ENCODE results near the gene CLDN4. TPM values are rescaled to one million over a fixed set of nuclear protein-coding genes. Genes with fewer than 3 reads are reported as not detected.
"Not testable (repeated sequence)": the region's sequence is repeated elsewhere in the genome, so short reads cannot be mapped to it uniquely, and the experiment has no call there.

The CLDN4 gene
- total RNA-seq, 1 donor from 2014 or later: under 0.01 TPM

DNA sequence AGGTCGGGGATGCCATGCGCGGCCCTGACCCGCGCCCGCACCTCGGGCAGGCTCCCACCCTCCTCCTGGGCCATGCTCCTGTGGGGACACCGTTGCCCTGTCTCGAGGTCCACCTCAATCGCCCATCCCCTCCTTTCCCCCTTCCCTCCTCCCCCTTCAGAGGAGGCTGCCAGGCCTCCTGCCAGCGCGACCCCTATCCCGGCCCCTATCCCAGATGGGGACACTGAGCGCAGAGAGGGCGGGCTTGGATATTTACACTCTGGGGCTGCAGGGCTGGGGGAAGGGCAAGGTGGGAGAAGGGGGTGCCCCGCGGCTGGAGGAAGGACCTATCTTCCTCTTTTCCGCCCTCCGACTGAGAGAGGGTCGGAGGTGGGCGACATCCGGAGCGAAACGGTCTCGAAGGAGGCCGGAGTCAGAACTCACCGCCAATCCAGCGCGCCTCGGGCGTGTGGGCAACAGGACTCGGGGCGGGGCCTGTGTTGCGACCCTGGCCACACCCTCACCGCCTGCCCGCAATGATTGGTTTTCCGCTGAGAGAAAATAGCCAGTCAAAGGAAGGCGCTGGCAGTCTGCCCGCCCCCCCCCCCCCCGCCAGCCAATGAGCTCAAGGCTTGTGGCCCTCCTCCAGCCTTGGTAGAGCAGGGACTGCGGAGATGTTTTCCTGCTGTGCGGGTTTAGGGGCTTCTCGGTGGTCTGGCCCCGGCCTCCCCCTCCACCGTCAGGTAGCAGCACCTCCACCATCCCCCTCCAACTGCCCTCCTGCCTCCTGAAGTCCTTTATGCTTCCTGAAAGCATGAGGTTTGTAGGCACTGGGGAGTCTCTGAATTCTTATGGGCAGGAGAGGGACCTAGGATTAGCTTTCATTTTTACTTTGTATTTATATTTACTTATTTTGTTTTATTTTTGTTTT is 11.5 kb downstream of the CLDN4 start, which contains the start of gene METTL27:
METTL27 (minus strand) TSS at position 450 of the 910 bp plus-strand sequence; CDS start at position 74, 376 bp downstream.
- peak; percentile 73 to 92 for DNase-seq (ENCODE audit: low read depth in 2 of 2)

DNA sequence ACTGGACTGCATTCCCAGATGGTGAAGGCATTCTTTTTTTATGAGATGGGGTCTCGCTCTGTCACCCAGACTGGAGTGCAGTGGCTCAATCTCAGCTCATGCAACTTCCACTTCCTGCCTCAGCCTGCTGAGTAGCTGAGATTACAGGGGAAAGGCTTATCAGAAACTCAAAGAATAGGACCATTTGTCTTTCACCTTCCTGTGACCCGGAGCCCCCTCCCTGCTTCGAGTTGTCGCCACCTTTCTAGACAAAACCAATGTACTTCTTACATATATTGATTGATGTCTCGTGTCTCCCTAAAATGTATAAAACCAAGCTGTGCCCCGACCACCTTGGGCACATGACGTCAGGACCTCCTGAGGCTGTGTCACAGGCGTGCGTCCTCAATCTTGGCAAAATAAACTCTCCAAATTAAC is 13.3 kb downstream of the CLDN4 start:
- no peak for DNase-seq (ENCODE audit: low read depth in 2 of 2)

DNA sequence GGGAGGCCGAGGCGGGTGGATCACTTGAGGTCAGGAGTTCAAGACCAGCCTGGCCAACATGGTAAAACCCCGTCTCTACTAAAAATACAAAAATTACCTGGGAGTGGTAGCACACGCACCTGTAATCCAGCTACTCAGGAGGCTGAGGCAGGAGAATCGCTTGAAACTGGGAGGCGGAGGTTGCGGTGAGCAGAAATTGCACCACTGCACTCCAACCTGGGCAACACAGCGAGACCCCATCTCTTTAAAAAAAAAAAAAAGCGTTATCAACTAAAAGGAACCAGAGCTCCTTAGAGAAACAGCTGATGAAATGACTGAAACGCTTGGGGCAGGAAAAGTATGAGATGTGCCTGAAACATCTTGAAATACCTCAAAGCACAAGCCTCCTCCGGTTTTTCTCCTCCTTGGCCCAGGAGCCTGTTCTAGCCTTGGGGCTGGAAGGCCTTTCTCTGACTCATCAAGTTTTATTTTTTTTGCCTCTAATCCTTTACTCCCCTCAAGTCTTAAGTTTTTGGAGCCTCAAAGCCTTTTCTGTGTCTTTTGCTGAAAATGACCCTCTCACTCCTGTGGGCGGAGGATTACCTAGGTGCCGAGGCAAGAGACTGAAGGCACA is 14.2 kb downstream of the CLDN4 start:
- DNase-seq (ENCODE audit: low read depth in 2 of 2): no peak

DNA sequence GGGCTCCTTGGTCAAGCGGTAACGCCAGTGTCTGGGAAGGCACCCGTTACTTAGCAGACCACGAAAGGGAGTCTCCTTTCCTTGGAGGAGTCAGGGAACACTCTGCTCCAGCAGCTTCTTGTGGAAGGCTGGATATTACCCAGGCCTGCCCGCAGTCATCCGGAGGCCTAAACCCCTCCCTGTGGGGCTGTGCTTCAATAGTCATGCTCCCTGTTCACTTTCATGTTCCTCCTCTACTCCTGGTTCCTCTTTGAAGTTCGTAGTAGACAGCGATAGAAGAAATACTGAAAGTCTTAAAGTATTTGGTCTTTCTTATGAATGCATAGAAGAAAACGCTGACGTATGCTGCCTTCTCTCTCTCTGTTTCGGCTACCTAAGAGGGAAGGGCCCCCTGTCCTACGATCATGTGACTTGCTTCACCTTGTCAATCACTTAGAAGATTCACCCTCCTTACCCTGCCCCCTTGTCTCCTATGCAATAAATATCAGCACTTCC is 15.0 kb downstream of the CLDN4 start:
- not testable (repeated sequence) for DNase-seq (ENCODE audit: low read depth in 2 of 2)

DNA sequence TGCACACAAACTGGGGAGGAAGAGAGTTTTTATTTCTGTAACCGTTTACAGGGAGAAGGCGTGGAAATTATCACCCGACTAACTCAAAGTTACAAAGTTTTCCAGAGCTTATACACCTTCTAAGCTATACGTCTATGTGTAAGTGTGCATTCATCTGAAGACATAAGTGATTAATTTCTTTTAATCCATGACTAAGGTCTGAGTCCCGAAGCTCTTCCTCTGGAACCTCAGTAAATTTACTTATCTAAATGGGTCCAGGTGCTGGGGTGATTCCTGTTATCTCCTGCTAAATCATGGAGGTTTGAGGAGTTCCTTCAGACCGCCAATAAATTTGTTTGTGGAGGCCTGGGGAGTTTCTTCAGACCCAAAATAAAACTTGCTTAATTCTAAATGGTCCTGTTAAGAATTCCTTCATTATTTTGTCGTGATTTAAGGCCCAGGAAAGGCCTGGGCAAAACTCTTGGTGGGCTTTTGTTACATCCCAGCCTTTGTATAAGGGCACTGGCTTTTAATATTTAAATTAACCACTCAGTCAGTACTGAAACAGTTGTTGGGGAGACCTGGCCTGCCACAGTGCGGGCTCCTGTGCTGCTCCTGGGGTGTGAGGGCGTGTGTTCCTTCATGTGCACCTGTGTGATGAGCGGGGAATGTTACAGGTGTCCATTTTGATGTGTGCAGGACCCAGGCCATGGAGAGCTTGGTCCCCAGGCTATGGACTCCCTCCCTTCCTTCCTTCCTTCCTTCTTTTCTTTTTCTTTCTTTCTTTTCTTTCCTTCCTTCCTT is 17.3 kb downstream of the CLDN4 start:
- no peak for DNase-seq (ENCODE audit: low read depth in 2 of 2)

DNA sequence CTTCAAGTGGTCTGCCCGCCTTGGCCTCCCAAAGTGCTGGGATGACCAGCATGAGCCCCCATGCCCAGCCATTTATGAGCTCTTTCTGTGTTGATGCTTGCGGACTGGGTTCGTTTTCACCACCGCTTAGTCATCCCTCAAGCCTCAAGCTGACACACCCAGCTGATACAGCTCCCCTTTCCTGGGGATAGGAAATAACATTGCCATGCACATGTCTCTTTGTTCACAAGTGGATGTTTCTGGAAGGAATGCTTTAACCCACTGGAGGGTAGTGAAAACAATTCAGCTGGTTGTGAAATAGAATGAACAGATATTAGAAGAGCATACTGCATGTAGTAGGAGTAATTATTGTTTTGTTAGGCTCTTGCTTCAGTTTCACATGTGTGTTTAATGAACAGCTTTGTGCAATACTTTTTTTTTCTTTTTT is 20.0 kb downstream of the CLDN4 start:
- DNase-seq (ENCODE audit: low read depth in 2 of 2): peak; percentile 50 to 92

DNA sequence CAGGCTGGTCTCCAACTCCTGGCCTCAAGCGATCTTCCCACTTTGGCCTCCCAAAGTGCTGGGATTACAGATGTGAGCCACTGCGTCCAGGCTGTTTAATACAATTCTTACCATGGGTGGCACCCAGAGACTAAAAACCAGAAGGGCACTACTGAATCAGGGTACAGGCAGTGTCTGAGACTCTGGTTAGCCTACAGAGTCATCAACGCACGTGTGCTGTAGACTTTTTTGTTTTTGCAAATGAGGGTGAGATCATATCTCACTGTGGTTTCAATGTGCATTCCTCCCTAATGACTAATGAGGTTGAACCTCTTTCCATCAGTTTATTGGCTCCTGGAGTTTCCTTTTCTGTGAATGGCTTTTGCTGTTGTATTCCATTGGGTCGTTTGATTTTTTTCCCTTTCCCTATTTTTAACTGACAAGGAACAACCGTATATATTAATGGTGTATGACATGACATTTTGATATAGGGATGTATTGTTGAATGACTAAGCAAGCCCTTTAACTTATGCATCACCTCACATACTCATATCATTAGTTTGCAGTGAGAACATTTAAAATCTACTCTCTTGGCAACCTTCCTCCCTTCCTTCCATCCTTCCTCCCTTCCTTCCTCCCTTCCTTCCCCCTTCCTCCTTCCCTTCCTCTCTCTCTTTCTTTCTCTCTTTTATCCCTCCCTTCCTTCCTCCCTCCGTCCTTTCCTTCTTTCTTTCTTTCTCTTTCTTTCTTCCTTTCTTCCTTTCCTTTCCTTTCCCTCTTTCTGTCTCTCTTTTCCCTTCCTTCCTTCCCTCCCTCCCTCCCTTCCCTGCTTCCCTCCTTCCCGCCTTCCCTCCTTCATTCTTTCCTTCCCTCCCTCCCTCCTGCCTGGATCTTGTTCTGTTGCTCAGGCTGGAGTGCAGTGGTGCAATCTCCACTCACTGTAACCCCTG is 20.9 kb downstream of the CLDN4 start:
- peak; percentile 84 to 96 for DNase-seq (ENCODE audit: low read depth in 2 of 2)

DNA sequence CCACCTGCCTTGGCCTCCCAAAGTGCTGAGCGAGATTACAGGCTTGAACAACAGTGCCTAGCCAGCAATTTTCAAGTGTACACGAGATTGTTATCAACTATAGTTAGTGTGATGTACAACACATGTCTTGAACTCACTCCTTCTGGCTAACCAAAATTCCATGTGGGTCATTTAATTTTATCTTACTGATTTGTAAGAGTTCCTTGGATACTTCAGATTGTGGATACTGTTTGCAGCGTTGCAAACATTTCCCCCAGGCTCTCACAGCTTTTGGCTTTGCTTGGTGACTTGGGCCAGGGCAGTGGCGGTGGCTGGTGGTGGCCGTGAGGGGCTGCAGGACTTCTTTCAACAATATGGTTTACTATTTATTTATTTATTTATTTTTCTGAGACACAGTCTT is 21.7 kb downstream of the CLDN4 start:
- DNase-seq (ENCODE audit: low read depth in 2 of 2): no peak

DNA sequence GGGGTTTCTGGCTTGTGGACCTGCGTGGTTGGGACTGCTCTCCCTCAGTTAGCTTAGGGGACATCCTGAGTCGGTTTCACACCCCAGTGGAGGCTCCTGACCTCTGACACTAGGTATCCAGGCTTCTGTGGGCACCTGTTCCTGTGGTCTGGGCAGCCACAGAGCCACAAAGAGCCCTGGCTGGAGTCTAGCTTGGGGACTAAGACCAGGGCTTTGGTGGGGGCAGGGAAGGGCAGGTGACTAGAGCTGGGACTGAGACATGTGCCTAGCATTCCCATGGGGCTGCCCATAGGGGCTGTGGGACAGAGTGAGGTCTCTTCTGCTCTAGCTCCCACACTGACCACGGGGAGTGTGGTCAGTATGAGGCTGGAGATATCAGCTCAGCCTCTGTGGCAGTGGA is 26.1 kb downstream of the CLDN4 start:
- DNase-seq (ENCODE audit: low read depth in 2 of 2): no peak

DNA sequence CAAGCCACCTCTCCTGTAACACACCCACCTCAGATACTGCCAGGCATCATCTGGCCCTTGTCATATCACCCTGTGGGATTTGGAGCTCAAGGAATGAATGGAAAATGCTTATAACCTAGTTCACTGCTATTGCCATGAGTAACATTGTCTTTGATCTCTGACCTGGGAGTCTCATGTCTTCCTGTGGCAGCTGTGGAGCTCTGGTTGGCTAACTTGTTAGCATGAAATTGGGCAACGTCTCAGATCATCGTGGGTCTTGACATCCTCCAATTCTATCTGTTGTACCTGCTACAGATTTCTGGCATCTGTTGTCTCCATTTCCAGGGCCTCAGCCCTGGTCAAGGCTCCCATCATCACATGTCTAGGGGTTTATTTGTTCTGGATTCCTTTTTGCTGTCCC is 28.0 kb downstream of the CLDN4 start:
- no peak for DNase-seq (ENCODE audit: low read depth in 2 of 2)

DNA sequence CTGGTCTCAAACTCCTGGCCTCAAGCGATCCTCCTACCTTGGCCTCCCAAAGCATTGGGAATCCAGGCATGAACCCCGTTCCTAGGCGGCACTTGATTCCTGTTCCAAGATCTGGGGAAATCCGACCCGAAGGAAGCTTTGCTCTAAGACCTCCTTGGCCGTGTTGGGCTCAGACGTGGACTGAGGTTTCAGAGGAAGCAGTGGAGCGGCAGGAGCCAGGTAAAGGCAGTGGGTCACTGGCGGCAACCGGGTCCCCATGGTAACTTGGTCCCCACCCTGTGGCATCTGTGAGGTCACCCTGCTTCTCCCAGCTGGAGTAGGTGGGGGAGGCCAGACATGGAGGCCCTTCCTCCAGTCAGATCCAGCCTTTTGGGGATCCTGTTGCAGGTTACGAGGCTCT is 30.1 kb downstream of the CLDN4 start, which contains the start of gene TMEM270:
TMEM270 (plus strand) TSS at position 301 of the 400 bp plus-strand sequence; CDS start at position 337, 36 bp downstream.
- no peak for DNase-seq (ENCODE audit: low read depth in 2 of 2)

DNA sequence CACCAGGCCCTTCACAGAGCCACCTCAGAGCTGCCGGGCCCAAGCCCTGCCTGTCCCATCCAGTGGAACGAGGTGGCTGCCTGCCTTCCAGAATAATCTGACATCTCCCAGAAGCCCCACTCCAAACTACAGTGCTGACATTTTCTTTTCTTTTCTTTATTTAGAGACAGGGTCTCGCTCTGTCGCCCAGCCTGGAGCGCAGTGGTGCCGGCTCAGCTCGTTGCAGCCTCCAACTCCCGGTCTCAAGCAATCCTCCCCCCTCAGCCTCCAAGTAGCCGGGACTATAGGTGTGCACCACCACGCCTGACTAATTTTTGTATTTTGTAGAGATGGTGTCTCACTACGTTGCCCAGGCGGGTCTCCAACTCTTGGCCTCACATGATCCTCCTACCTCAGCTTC is 30.5 kb downstream of the CLDN4 start:
- DNase-seq (ENCODE audit: low read depth in 2 of 2): no peak

DNA sequence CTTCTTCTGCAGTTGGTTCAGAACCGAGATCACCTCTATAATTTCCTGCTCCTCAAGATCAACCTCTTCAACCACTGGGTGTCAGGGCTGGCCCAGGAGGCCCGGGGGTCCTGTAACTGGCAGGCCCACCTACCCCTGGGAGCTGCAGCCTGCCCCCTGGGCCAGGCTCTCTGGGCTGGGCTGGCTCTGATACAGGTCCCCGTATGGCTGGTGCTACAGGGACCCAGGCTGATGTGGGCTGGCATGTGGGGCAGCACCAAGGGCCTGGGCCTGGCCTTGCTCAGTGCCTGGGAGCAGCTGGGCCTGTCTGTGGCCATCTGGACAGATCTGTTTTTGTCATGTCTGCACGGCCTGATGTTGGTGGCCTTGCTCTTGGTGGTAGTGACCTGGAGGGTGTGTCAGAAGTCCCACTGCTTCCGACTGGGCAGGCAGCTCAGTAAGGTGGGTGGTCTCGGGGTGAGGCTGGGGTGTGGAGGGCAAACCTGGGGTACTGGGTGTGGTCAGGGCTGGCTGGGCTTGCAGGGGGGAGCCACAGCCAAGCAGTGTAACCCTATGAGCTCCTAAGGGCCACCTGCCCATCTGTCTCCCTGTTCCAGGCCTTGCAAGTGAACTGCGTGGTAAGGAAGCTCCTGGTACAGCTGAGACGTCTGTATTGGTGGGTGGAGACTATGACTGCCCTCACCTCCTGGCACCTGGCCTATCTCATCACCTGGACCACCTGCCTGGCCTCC is 34.4 kb downstream of the CLDN4 start:
- DNase-seq (ENCODE audit: low read depth in 2 of 2): no peak

DNA sequence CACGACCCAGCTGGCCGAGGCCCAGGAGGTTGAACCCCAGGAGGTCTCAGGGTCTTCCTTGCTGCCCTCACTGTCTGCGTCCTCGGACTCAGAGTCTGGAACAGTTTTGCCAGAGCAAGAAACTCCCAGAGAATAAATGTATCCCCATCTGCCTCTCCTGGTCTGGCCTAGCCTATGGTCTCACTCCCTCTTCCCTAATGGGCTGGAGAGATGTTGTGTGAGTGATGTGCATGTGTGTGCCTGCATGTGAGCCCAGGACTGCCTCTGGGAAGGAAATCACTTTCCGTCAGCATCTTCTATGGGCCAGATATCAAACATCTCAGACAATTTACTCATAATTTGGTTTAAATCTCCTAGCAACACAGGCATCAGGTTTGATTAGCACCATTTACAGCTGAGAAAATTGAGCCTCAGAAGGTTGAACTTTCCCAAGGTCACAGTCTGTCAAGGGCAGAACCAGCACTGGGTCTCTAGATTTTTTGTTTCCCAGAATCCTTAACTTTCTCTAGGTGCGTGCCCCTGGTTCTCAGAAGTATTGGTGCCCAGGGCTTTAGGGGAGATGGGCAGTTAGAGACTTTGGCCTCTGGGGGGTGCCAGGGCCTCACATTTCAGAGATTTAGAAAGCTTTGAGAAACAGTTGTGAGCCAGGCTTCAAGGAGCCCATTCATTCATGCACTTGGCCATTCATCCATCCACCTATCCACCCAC is 35.1 kb downstream of the CLDN4 start:
- DNase-seq (ENCODE audit: low read depth in 2 of 2): peak in 1 of 2 donors; percentile 62

DNA sequence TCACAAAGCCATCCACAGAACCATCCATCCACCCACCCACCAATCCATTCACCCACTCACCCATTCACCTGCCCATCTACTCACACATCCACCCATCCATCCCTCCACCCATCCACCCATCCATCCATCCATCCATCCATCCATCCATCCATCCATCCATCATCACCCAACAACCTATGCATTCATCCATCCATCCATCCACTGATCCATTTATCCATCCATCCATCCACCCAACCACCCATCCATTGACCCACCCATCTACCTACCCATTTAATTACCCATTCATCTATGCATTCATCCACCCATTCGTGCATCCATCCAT is 35.6 kb downstream of the CLDN4 start:
- no peak for DNase-seq (ENCODE audit: low read depth in 2 of 2)

DNA sequence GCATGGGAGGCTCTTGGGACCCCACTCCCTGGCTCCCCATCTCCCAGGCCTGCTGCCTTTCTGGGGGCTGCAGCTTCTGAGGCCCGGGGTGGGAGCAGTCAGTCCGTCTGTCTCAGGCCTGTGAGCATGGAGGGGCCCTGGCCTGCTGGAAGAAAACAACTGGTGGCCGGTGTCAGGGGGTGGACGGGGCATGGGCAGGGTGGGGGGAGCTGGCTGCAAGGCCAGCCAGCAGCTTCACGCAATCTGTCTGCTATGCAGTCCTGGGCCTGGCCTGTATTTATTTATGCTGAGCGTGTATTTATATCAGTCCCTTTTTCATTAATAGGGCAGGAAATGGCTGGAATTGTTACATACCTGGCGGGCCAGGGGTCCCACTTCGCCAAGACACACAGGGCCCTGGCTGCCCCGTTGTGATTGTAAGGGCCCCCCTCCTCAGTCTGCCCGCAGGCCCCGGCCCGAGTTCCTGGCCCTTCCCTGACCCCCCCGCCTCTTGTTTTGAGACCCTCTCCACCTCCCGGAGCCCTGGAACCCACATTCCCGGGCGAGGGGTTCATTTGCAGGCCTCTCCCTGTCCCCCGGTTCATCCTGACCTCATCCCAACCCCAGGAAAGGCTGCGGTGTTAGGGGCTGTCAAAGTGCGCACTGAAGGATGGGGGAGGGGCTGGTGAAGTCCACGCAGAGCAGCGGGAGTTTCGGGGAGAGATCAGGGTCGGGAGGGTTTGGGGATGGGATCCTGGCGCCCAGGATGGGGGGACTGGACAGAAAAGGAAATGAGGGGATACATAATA is 38.4 kb downstream of the CLDN4 start:
- DNase-seq (ENCODE audit: low read depth in 2 of 2): peak; percentile 43 to 46

DNA sequence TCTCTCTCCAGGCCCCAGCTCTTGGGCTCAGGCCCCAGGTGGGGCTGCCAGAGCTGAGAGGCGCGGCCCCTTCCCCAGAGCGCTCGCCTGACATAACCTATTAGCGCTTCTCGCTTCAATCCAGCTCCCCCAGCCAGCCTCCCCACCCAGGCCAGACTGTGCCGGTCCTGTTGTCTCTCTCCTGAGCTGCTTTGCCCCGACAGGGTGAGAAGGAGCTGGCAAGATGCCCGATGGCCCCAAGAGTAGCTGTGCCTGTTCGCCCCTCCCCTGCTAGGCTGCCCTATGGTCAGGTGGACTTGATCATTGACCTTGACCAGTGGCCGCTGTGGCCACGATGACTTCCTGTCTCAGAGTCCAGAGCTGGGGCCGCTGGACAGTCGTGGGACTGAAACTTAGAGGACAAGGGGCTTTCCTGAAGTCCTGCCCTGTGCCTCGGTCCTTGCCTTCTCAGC is 39.3 kb downstream of the CLDN4 start:
- DNase-seq (ENCODE audit: low read depth in 2 of 2): no peak

Measured in dermis microvascular lymphatic vessel endothelial cell (primary cell).